HUDEP-2 (cell line): ENCODE measurements around the gene FRMD4A.

Source experiments
- DNase-seq, 76 experiments: peaks; one replicate each; lab custom pipeline; 2025; ENCODE audit not compliant: unreplicated experiment in 76 of 76; lab: John Stamatoyannopoulos, UW

Gene FRMD4A

DNA sequence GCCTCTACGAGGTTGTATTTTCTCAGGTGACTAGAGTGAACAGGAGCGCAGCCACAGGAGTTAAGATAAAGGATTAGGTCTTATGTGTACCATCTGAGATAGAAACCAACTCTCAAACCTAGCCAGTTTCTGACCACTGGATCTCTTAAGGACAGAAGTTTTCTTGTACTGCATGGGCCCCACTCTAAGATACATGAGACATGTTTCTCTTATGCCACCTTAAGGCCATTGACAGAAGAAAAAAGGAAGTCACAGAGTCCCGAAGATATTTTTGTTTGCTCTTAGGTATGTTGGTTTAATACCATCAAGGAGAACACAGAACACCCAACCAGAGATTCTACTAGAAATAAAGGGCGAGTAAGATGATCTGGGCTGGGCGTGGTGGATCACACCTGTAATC is 335.8 kb downstream of the FRMD4A start:
- DNase-seq, result no peak

DNA sequence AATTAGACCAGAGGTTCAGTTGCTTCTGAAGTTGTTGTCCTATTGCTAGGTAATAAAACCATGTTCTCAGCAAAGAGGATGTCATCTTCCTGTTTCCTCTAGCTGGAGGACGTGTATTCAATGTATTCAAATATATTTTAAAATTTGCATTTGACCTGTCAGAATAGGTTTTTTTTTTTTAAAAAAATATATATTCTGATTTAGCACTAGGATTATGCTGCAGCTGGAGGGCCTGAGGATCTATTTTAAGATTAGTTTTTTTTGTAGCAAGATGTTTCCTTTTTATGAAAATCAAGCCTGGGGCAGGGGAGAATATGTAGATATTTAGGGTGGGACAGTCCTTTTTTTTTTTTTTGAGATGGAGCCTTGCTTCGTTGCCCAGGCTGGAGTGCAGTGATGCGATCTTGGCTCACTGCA is 337.0 kb downstream of the FRMD4A start:
- DNase-seq, result no peak

DNA sequence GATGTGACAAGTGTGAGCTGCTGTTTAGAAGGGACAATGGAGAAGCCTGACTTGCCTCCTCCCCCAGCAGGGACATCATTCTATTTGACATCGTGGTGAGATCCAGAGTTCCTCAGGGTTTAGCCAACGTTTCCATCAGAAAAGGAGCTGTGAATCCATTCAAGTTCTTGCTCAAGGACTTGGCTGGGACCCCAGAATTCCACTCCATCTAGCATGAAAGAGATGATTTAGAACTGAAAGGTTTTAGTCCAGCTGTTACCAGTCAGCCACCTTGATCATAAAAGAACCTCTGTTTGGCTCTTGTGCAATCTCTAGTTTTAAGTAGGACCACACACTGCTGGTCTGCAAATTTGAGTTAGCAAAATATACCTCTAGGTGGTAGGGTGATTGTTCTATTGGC is 337.6 kb downstream of the FRMD4A start:
- DNase-seq, result no peak

DNA sequence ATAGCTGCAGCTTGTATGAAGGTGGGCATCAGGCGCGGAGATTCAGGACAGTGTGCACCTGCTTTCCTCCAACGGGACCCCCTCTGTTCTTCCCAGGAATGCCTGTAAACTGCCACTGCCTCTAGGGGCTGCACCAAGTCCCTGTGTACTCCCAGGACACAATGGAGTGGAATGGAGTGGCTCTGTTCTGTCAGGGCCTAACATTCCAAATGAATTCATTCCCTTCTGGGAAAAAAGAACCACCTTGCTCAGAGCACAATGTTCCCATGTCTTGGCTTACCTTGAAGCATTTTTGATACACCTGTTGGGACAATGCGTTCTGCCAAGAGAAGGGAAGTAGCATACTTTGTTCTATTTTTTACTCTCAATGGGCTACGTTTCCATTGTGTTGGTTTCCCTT is 339.4 kb downstream of the FRMD4A start:
- DNase-seq, result no peak

DNA sequence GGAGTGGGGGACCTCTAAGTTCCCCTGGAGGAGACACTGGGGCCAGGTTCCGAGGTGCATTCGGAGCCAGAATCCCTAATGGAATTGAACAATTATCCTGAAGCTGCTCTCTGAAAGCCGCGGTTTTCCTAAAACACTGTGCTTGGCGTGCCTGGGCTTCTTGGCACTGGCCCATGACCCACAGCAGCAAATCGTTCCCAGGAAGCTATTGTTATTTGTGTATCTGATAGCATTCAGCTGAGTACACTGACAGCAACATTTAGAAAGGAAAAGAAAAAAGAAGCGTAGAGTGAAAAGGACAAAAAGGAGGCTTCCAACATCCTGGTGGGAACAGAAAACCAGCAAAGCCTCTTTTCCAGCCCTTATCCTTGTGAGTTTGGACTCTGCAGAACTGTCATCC is 339.8 kb downstream of the FRMD4A start:
- DNase-seq, result no peak

DNA sequence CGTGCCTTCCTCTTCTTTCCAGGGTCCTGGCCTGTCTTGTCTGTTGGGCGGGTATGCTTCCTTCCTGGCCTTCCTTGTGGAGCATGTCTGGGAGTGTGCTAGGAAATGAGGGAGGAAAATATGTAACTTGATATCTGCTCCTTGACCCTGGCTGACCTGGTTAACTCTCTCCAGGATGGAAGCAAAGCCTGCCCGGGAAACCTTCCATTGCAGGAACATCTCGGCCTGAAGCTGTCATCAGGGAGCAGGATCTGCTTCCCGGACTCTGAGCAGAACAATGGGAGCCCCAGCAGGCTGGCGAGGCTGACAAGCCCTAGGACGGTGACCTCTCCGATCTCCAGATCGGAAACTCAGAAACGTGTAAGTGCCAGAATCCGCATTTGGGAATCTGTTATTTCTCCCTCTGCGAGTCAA is 340.3 kb downstream of the FRMD4A start:
- DNase-seq, result no peak

DNA sequence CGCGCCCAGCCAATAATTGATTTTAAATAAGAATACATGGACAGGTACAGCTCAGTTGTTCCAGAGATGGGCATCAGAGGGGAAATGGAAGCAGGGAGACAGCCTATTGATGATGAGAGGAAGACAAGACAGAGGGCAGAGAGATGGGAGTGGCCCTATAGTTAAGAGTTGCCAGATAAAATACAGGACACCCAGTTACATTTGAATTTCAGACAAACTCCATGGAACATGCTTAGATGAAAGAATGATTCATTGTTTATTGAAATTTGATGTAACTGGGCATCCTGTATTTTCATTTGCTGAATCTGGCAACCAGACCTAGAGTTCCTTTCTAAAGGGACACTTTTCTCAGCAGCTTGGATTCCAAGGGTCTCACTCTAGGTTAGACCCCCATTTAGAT is 341.1 kb downstream of the FRMD4A start:
- no peak for DNase-seq

DNA sequence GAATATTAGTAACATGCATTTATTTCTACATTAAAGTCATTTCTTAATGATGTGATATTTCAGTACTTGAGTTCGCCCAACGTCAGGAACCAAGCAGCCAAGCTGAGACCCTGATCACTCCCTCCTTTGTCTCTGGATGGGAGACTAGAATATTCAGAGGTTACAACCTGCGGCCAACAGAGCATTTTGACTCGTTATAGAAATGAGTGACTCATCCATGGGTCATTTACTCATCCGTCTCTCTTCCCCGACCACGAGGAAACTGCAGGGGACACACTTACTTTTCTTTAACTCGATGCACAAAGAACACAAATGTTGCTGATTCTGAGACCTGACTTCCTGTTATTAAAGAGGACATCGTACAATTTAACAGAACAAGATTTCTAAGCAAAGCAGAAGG is 343.3 kb downstream of the FRMD4A start:
- DNase-seq, result no peak

DNA sequence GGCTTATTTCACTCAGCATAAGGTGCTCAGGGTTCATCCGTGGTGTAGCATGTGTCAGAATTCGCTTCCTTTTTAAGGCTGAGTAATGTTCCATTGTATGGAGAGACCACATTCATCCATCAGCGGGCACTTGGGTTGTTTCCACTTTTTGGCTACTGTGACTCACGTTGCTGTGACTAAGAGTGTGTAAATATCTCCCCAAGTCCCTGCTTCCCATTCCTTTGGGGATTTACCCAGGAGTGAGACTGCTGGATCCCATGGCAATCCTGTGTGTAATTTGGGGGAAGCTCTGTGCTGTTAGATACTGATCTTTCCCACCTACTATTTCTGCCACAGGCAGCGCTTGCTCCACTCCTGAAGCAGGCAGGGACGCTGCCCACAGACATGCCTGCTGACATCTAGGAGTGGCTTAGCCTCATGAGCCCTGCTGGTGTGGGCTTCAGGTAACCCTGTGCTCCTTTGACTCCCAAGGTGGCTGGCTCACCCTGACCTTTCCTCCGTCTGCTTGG is 346.0 kb downstream of the FRMD4A start:
- DNase-seq, result no peak

DNA sequence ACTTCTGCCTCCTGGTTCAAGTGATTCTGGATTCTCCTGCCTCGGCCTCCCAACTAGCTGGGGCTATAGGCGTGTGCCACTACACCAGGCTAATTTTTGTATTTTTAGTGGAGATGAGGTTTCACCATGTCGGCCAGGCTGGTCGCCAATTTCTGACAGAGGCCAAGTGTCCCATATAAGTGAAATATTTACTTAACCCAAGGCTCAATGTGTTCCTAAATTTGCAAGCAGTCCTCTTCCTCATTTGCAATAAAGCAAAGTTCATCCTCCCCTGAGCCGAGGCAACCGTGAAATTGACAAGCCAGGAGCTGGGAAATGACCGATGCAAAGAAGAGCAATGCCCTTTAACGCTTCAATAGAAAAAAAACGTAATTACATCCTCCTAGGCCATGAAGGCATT is 347.7 kb downstream of the FRMD4A start:
- DNase-seq, result no peak

DNA sequence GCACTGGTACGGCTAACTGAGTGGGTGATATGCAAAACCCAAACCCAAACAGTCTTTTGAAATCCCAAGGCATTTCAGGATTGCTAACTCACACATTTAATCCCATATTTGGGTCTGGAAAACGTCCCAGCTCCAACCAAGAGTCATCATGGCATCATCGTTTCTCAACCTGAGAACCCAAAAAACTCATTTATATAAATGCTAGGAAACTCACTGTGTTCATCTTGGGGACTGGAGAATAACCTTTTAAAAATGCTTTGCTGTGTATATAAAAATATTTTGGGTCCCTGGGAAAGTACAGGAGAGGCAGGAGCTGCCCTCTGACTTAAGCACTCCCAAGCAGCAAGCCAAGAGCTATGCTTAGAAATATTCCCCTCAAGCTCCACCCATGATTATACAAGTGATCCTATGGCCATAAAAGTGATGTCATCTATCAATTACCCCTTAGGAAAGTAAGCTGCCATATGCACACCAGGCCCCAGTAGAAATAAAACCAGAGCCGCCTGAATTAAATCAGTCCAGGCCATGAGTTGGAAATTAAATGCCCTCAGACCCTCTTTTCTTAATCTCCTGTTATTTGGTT is 352.1 kb downstream of the FRMD4A start:
- no peak for DNase-seq

DNA sequence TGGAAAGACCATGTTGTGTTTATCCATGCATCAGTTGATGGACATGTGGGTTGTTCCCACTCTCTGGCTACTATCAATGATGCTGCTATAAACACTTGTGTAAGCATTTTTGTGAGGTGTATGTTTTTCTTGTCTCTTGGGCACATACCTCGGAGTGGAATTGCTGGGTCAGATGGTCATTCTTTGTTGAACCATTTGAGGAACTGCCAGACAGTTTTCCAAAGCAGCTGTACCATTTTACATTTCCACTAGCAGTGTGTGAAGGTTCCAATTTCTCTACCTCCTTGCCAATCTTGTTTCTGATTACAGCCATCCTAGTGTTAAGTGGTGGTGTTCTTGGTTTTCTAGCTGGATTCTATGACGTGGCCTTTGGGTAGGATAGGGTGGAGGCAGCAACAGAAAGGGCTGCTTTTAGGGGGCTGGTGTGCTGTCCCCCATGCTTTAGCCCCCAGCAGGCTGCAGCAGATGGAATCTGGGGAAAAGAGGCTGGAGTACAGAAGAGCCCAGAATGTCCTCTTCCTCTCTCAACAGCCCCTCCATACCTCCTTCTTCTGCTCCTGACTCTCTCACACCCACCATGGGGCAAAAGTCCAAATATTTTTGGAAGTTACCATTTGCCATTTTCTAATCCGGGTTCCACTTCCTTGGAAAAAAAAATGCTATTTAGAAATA is 352.7 kb downstream of the FRMD4A start:
- DNase-seq, result no peak

DNA sequence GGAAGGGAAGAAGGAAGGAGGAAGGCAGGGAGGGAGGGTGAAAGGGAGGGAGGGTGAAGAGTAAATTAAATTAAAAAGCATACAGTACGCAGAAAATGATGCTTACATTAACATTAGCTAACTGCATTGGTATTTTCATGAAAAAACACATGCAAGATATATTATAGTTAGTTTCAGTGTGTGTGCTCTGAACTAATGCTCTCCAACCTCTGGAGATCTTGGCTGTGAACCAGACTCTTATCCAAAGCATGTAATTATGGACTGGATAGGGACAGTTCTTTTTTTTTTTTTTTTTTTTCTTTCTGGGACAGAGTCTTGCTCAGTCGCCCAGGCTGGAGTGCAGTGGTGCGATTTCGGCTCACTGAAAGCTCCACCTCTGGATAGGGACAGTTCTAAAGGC is 357.0 kb downstream of the FRMD4A start:
- DNase-seq, result no peak

DNA sequence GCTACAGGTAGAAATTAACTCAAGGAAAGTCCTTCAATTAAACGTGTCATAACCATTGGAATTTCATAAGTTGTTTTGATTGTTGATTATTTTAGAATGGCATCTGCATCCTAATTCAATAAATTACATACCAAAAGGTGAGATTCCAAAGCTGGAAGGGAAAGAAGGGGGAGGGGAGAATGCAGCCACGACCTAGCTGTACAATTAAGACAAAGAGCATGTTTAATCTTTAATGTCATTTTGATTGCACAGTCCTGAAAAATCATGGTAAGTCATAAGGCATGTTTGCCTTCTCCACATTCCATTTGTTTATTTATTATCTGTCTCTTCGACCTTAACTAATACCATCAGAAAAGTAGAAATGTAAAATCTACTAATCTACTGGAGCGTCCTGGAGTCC is 358.1 kb downstream of the FRMD4A start:
- DNase-seq, result no peak

DNA sequence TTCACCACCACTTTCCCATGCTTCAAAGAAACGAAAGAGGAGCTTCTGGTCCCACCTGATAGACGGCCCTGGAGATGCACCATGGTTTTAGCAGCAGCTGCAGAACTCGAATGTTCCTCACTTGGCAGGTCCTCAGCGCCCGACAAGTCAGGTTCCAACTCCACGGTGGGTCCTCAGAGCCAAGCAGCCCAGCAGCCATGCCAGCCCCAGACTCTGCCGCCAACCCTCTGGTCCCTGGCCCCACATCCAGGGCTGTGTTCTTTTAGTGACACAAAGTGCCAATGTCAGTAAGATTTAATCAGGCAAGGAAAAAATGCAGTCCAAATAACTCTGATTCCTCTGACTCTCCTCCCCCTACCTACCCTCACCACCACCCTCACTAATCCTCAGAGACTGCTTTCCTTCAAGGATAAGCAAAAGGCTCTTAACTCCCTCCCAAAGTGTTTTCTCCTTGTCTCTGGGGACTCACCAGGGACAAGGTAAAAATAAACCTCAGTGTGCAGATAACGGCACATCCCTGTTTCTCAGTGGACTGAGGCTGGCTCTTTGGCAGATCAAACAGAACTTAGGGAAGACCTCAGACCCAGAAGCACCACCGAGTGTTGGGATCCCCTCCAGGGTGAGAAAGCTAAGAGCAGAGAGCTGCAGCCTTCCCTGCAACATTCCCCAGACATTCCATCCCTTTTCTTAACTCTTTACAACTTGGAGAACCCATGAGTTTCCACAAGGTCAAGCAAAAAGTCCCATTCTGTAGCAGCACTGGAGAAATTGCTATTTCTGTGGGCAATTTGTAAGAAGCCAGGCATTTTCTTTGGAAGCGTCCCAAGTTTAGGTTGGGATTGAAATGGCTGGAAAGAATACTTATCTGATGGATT is 358.9 kb downstream of the FRMD4A start:
- no peak for DNase-seq

DNA sequence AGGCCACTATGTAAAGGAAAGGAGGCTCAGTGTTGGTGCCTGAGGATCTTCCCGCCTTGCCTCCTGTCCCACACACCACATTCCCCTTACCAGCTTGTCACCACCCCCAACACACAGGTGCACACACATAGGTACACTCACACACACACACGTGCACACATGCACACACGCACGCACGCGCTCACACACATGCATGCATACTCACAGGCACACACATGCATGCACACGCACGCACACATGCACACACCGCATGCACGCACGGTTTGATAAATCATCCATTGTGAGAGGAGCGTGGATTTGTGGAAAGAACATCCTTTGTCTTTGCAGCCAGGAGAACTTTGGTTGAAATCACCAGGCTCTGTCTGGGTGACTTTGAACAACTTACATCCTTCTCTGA is 359.8 kb downstream of the FRMD4A start:
- DNase-seq, result no peak

DNA sequence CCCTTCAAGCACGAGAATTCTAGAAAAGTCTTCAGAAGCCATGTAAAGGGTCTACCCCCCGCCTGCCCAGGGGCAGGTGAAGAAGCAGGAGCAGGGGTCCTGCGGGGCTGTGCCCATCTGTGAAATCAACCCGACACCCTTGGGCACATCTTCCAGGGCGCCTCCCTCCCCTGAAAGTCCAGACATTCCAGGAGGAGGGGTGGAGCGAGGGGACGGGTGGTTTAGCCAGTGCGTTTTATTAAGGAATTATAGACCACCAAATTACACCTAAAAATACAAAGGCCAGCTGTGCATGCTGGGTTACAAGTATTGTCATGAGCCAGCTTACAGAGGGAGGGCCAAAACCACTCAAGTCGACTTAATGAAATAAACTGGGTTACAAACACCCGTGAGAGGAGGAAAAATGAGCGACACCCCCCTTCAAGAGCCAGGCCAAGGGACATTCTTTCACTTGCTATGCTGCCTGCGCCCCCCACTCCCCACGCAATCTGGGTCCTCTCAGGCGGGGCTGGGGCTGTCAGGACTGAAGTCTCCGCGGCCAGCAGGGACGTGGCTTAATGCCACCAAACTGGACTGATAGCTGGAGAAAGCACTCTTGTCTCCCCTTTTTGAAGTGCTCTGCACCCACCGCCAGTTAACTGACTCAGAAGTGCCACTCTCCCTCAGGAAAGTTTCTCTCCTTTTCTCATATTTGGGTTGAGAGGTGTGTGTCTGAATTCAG is 360.3 kb downstream of the FRMD4A start:
- DNase-seq, result no peak

DNA sequence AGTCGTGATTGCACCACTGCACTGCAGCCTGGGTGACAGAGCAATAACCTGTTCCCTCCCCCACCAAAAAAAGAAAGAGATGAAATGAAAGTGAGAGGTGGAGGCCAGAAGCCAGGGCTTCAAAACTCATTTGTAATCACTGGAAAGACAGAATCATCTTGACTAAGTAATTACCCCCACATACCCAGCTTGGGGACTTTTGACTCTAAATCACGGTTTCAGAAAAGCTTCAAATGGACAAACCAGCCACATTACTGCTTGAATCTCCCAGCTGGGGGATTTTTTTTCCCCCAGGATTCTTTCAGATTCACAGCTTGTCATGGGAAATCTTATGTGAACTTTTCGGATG is 361.0 kb downstream of the FRMD4A start:
- DNase-seq, result no peak

DNA sequence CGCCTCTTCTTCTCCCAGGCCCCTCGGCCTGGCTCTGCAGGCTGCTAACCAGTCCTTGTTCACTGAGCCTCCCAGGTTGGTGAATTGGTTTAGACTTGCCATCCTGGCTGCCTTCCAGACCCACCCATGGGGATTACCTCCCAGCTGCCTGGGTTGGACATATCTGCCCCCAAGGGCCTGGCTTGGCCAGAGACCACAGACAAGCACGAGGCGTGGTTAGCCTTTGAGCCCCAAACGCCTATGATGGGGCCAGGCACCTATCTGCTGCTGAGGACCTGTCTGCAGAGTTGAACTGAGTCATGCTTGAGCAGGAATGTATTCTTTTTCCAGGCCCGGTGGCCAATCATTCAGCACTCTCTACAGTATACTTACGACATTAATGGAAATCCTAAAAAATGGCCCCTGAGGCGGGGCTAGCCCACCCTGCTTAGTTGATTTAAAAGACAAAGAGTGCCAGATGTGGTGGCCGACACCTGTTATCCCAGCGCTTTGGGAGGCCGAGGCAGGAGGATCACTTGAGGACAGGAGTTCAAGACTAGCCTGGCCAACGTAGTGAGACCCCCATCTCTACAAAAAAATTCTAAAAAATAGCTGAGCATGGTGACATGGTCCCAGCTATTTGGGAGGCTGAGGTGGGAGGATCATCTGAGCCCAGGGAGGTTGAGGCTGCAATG is 361.5 kb downstream of the FRMD4A start:
- no peak for DNase-seq

DNA sequence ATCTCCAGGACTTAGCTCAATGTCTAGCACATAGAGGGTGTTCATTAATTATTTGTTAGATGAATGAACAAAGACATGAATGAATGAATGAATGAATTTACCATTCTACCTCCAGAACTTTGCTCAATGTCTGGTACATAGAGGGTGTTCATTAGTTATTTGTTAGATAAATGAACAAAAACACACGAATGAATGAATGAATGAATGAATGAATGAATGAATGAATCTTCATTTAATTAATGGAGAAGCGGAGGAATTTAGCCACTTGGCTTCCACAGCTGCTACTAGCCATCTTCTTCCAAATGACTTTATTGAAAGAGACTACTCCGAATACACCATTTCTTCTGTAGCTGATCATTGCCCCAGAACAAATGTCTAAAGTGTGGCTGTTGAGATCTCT is 368.9 kb downstream of the FRMD4A start:
- no peak for DNase-seq

DNA sequence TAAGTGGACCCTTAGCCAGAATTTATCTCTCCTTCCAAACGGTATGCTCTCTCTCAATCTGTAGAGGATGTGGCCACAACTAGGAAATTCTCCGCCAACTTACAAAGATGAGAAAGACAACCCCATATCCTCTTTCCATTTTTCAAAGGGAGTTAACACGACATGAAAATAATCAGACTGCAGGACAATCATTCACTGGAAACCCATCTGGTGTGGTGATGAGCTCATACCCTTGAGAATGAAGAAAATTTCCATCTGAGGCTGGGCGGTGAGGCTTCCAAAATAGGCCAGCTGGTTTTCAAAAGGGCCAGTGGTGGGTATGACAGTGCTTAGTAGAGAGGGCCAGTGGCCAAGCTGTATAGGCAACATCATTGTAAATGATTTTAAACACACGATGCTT is 369.6 kb downstream of the FRMD4A start:
- no peak for DNase-seq
